Measurements from ENCODE around the gene STAG3. TPM values are rescaled to one million over a fixed set of nuclear protein-coding genes. Genes with fewer than 3 reads are reported as not detected.

The STAG3 gene
- total and polyA plus RNA-seq, 2 of the 8 experiments (the other 6 are each of a cell fraction or from before 2014, with no cell fraction given): 1.3 to 3.3 TPM

- TF ChIP-seq, protein P1, sequence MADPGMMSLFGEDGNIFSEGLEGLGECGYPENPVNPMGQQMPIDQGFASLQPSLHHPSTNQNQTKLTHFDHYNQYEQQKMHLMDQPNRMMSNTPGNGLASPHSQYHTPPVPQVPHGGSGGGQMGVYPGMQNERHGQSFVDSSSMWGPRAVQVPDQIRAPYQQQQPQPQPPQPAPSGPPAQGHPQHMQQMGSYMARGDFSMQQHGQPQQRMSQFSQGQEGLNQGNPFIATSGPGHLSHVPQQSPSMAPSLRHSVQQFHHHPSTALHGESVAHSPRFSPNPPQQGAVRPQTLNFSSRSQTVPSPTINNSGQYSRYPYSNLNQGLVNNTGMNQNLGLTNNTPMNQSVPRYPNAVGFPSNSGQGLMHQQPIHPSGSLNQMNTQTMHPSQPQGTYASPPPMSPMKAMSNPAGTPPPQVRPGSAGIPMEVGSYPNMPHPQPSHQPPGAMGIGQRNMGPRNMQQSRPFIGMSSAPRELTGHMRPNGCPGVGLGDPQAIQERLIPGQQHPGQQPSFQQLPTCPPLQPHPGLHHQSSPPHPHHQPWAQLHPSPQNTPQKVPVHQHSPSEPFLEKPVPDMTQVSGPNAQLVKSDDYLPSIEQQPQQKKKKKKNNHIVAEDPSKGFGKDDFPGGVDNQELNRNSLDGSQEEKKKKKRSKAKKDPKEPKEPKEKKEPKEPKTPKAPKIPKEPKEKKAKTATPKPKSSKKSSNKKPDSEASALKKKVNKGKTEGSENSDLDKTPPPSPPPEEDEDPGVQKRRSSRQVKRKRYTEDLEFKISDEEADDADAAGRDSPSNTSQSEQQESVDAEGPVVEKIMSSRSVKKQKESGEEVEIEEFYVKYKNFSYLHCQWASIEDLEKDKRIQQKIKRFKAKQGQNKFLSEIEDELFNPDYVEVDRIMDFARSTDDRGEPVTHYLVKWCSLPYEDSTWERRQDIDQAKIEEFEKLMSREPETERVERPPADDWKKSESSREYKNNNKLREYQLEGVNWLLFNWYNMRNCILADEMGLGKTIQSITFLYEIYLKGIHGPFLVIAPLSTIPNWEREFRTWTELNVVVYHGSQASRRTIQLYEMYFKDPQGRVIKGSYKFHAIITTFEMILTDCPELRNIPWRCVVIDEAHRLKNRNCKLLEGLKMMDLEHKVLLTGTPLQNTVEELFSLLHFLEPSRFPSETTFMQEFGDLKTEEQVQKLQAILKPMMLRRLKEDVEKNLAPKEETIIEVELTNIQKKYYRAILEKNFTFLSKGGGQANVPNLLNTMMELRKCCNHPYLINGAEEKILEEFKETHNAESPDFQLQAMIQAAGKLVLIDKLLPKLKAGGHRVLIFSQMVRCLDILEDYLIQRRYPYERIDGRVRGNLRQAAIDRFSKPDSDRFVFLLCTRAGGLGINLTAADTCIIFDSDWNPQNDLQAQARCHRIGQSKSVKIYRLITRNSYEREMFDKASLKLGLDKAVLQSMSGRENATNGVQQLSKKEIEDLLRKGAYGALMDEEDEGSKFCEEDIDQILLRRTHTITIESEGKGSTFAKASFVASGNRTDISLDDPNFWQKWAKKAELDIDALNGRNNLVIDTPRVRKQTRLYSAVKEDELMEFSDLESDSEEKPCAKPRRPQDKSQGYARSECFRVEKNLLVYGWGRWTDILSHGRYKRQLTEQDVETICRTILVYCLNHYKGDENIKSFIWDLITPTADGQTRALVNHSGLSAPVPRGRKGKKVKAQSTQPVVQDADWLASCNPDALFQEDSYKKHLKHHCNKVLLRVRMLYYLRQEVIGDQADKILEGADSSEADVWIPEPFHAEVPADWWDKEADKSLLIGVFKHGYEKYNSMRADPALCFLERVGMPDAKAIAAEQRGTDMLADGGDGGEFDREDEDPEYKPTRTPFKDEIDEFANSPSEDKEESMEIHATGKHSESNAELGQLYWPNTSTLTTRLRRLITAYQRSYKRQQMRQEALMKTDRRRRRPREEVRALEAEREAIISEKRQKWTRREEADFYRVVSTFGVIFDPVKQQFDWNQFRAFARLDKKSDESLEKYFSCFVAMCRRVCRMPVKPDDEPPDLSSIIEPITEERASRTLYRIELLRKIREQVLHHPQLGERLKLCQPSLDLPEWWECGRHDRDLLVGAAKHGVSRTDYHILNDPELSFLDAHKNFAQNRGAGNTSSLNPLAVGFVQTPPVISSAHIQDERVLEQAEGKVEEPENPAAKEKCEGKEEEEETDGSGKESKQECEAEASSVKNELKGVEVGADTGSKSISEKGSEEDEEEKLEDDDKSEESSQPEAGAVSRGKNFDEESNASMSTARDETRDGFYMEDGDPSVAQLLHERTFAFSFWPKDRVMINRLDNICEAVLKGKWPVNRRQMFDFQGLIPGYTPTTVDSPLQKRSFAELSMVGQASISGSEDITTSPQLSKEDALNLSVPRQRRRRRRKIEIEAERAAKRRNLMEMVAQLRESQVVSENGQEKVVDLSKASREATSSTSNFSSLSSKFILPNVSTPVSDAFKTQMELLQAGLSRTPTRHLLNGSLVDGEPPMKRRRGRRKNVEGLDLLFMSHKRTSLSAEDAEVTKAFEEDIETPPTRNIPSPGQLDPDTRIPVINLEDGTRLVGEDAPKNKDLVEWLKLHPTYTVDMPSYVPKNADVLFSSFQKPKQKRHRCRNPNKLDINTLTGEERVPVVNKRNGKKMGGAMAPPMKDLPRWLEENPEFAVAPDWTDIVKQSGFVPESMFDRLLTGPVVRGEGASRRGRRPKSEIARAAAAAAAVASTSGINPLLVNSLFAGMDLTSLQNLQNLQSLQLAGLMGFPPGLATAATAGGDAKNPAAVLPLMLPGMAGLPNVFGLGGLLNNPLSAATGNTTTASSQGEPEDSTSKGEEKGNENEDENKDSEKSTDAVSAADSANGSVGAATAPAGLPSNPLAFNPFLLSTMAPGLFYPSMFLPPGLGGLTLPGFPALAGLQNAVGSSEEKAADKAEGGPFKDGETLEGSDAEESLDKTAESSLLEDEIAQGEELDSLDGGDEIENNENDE (IDR thresholded peaks at IDR 0.05; ENCODE audit: insufficient replicate concordance, low read length): no peak
- TF ChIP-seq RBBP5 (IDR thresholded peaks at IDR 0.05; ENCODE audit: borderline replicate concordance, low read depth, low read length) (no peak), RXRA (IDR thresholded peaks at IDR 0.05; ENCODE audit: insufficient read depth, low read depth, low read length) (no peak), JUN (IDR thresholded peaks at IDR 0.05; ENCODE audit: low read depth, low read length) (no peak), BRCA1 (IDR thresholded peaks at IDR 0.05; ENCODE audit: low read depth, low read length) (no peak), RNF2 (IDR thresholded peaks at IDR 0.05; ENCODE audit: borderline replicate concordance, low read depth, low read length, missing control alignments, poor library complexity, severe bottlenecking) (no peak), EZH2 (IDR thresholded peaks at IDR 0.05; ENCODE audit: low read depth, low read length, severe bottlenecking) (no peak), NRF1 (IDR thresholded peaks at IDR 0.05; ENCODE audit: low read depth, low read length) (no peak), ASH2L (IDR thresholded peaks at IDR 0.05; ENCODE audit: low read length) (no peak)
Observed at GRCh38 chr7:100171840-100172239, 5.9 kb upstream of the STAG3 start (continued).

Measured in H1 (cell line).